BJ (cell line): Measurements from ENCODE around the gene HRK. TPM values are rescaled to one million over a fixed set of nuclear protein-coding genes. Genes with fewer than 3 reads are reported as not detected.

Experiments
- CTCF ChIA-PET: fragments of 350-600 bp; formaldehyde crosslinking; extraction: SDS; loops from one replicate; lab custom pipeline; 2021; ENCODE audit warnings: antibody characterized with exemption, inconsistent platforms; lab: Yijun Ruan, JAX
- POLR2A ChIA-PET: fragments of 300-600 bp; sonication (Branson Sonifier 250); formaldehyde crosslinking; extraction: SDS; loops from one replicate; lab custom pipeline; 2021; ENCODE audit warnings: antibody characterized with exemption; lab: Charles Lee
- DNase-seq: peaks from one replicate; pipeline ENCODE4 v3.0.0-alpha.2; 2011; ENCODE audit warnings: low read depth
- H3K27me3 ChIP-seq: 2 replicates; pipeline ENCODE4 v1.6.0; 2011; ENCODE audit warnings: low read length; ENCODE audit not compliant: control insufficient read depth, insufficient read depth
- H3K36me3 ChIP-seq: 2 replicates; pipeline ENCODE4 v1.5.1; 2011; ENCODE audit warnings: low read length; ENCODE audit not compliant: control insufficient read depth, insufficient read depth
- H3K4me3 ChIP-seq: 2 replicates; pipeline ENCODE4 v1.5.1; 2011; ENCODE audit warnings: low read depth, mild to moderate bottlenecking, control low read depth, low read length
- polyA plus RNA-seq: library from polyadenylated mRNA; depleted of rRNA; stranded (reverse); fragments of >200 nt; gene quantifications from 2 replicates; pipeline ENCODE4 v1.2.3, GENCODE V29; 2011
- TF ChIP-seq, protein P1 (sequence below): IDR thresholded peaks from 2 replicates; pipeline ENCODE4 v1.5.1; 2011; ENCODE audit warnings: low read depth, mild to moderate bottlenecking, control low read depth, inconsistent platforms, low read length, moderate library complexity; ENCODE audit not compliant: insufficient read depth

Gene HRK
- polyA plus RNA-seq, 1 experiment, result not detected

DNA sequence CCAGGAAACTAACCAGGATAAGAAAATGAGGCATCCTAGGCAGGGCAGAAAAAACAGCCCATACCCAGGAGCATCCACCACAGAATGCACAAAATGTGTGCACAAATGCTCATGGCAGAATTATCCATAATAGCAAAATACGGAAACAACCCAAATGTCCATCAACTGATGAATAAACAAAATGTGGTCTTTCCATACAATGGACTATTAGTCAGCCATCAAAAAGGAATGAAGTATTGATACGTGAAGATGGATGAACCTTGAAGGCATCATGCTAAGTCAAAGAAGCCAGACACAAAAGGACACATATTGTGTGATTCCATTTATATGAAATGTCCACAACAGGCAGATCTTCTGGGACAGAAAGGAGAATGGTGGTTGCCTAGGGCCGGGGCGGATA lies 19.1 kb downstream of the HRK start:
- TF ChIP-seq, protein P1, sequence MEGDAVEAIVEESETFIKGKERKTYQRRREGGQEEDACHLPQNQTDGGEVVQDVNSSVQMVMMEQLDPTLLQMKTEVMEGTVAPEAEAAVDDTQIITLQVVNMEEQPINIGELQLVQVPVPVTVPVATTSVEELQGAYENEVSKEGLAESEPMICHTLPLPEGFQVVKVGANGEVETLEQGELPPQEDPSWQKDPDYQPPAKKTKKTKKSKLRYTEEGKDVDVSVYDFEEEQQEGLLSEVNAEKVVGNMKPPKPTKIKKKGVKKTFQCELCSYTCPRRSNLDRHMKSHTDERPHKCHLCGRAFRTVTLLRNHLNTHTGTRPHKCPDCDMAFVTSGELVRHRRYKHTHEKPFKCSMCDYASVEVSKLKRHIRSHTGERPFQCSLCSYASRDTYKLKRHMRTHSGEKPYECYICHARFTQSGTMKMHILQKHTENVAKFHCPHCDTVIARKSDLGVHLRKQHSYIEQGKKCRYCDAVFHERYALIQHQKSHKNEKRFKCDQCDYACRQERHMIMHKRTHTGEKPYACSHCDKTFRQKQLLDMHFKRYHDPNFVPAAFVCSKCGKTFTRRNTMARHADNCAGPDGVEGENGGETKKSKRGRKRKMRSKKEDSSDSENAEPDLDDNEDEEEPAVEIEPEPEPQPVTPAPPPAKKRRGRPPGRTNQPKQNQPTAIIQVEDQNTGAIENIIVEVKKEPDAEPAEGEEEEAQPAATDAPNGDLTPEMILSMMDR, result no peak
- POLR2A ChIA-PET, result no interaction called here
- no peak for DNase-seq
- peaks cover 3% of the 10 kb centered on the region; the same call in 1 of the 2 replicates for H3K27me3 ChIP-seq
- no peaks in the 10 kb centered on the region for H3K36me3 ChIP-seq
- H3K4me3 ChIP-seq, result no peak overlapping the region
- CTCF ChIA-PET, result interaction anchor here (0.6 kb wide), 1 partner anchor 990 kb away, joined by 3 read pairs; no protein-coding TSS in a partner anchor

DNA sequence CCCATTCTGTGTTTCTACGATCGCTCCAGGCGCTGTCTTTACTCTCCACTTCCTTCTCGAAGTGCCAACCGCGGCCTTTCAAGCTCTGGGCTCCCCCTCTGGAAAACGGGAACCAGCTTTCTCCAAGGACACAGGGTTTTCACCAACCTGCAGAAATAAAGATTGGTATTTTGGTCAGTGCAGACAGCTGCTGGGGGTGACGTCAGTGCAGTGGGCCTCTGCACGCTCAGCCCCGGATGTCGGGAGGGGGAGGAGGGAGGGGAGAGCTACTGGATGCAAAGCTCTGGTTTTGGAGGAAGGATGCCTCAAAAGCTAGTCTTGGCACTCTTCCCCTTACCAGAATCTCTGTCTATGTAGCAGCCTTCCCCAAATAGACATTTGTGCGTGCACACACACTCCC lies 19.9 kb downstream of the HRK start:
- ChIA-PET CTCF (interaction anchor here (0.7 to 1.1 kb wide), 2 partner anchors 158 to 820 kb away, joined by 3 read pairs; no protein-coding TSS in a partner anchor), POLR2A (no interaction called here)
- peak; percentile 72 for DNase-seq
- no peaks in the 10 kb centered on the region for H3K36me3 ChIP-seq
- TF ChIP-seq, protein P1, result no peak
- H3K4me3 ChIP-seq, result no peak overlapping the region
- H3K27me3 ChIP-seq, result peaks cover 3% of the 10 kb centered on the region; the same call in 1 of the 2 replicates

DNA sequence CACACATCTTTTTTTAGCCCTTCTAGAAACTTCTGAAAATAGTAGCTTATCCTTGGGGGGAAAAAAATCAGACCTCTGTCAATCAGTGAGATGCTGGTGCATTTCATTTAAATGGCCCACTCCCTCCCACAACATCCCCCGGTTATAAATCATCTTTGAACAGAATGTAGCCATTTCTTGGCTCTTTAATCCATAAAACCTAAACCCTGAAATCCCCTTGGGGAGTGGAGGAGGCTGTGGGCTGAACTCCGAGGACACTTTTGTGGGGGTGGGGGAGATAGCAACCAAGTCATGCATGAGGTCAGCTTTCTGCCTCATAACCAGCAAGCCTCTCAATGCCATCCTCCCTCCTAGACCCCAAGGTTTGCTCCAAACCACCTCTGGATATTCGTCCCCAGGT lies 21.0 kb downstream of the HRK start:
- DNase-seq, result no peak
- TF ChIP-seq, protein P1, result no peak
- CTCF ChIA-PET, result no interaction called here
- POLR2A ChIA-PET, result interaction anchor here (0.6 kb wide), 1 partner anchor 129 kb away, joined by 3 read pairs; no protein-coding TSS in a partner anchor
- Histone ChIP-seq H3K4me3 (no peak overlapping the region), H3K36me3 (no peaks in the 10 kb centered on the region), H3K27me3 (peaks cover 3% of the 10 kb centered on the region; the same call in 1 of the 2 replicates)

DNA sequence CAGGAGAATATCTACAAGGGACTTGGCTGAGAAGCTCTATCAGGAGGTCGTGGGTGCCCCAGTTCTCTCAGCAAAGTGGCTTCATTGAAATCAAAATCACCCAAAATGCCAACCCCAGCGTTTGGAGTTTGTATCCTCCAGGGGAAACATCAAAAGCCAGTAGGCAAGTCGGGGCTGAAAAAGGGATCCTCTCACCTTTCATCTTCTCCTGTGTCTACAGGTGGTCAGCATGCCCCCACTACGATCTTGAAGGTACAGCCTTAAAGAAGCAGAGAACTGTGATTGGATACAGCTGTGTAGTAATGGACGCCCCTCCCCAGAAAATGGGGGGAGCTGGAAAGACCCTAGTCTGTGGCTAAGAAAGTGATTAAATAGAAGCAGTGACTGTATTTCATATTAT lies 22.2 kb downstream of the HRK start:
- TF ChIP-seq, protein P1, result no peak
- no peaks in the 10 kb centered on the region for H3K36me3 ChIP-seq
- no peak overlapping the region for H3K4me3 ChIP-seq
- ChIA-PET CTCF (interaction anchor here (0.7 kb wide), 1 partner anchor 53 kb away, joined by 4 read pairs; no protein-coding TSS in a partner anchor), POLR2A (no interaction called here)
- DNase-seq, result no peak
- peaks cover 4% of the 10 kb centered on the region; the same call in 1 of the 2 replicates for H3K27me3 ChIP-seq

DNA sequence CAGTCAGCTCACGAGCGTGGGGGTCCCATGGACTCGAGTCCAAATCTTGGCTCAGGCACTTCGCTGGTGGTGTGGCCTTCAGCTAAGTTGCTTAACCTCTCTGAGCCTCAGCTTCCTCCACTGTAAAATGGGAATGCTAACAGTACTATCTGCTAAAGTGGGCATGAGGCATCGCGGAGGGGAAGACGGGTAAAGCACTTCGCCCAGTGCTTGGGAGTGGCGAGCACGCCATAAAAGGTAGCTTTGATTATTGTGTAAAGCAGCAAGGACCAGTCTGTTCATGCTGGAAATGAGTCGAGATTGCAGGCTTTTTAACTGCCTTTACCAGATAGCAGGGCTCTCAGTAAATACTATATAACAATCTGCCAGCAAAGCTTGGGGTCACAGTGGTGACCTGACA lies 24.5 kb downstream of the HRK start:
- TF ChIP-seq, protein P1, result no peak
- ChIA-PET POLR2A (no interaction called here), CTCF (no interaction called here)
- H3K27me3 ChIP-seq, result peaks cover 7% of the 10 kb centered on the region
- no peak for DNase-seq
- H3K4me3 ChIP-seq, result no peak overlapping the region
- no peaks in the 10 kb centered on the region for H3K36me3 ChIP-seq
